Natural killer cell (primary cell): ENCODE results near the gene CCNA2. TPM values are rescaled to one million over a fixed set of nuclear protein-coding genes. Genes with fewer than 3 reads are reported as not detected.

Source experiments
- ATAC-seq, 3 donors: fragments of 150-1000 bp in 2 of 3; fragments of 200-7000 bp in 1 of 3; cut with Tn5 transposase; 1 replicate in 1 of 3; 2 replicates in 2 of 3; pipeline ENCODE4 v1.10.0; 2021; ENCODE audit warnings: mild to moderate bottlenecking in 2 of 3, moderate library complexity in 2 of 3
- DNase-seq, 2 donors: peaks; one replicate each; pipeline versions ENCODE4 v3.0.0 to v3.0.0-alpha.2; 2013 to 2021; ENCODE audit warnings: mixed read lengths in 1 of 2
- H3K27ac ChIP-seq: one replicate; pipeline ENCODE4 v1.5.1; 2013; ENCODE audit warnings: mild to moderate bottlenecking, low read length
- H3K27me3 ChIP-seq: one replicate; pipeline ENCODE4 v1.6.1; 2013; ENCODE audit warnings: low read length; ENCODE audit not compliant: control insufficient read depth, insufficient read depth
- H3K36me3 ChIP-seq: one replicate; pipeline ENCODE4 v1.6.1; 2013; ENCODE audit warnings: low read length; ENCODE audit not compliant: control insufficient read depth, insufficient read depth
- H3K4me1 ChIP-seq: one replicate; pipeline ENCODE4 v1.6.1; 2013; ENCODE audit warnings: low read length; ENCODE audit not compliant: control insufficient read depth, insufficient read depth
- H3K4me3 ChIP-seq: one replicate; pipeline ENCODE4 v1.5.1; 2013; ENCODE audit warnings: low read length
- H3K9me3 ChIP-seq: one replicate; pipeline ENCODE4 v1.6.1; 2013; ENCODE audit warnings: low read length; ENCODE audit not compliant: control insufficient read depth, insufficient read depth
- H3K27ac Mint-ChIP-seq, 2 donors: one replicate each; pipeline ENCODE4 v1.8.0; 2022; ENCODE audit warnings: mild to moderate bottlenecking in 2 of 2, mixed read lengths in 2 of 2, moderate library complexity in 1 of 2
- H3K27me3 Mint-ChIP-seq, 2 donors: one replicate each; pipeline ENCODE4 v1.8.0; 2022; ENCODE audit warnings: low read depth in 2 of 2, mixed read lengths in 2 of 2
- H3K36me3 Mint-ChIP-seq: one replicate; pipeline ENCODE4 v1.8.0; 2022; ENCODE audit warnings: mixed read lengths
- H3K4me1 Mint-ChIP-seq, 2 donors: one replicate each; pipeline ENCODE4 v1.8.0; 2022; ENCODE audit warnings: mixed read lengths in 2 of 2
- H3K4me3 Mint-ChIP-seq: one replicate; pipeline ENCODE4 v1.8.0; 2022; ENCODE audit warnings: mild to moderate bottlenecking, moderate library complexity, mixed read lengths
- H3K9me3 Mint-ChIP-seq, 2 donors: one replicate each; pipeline ENCODE4 v1.8.0; 2022; ENCODE audit warnings: mixed read lengths in 2 of 2
- WGBS: methylation state at CpG from one replicate; pipeline ENCODE4 v1.1.7; 2013; ENCODE audit warnings: missing lambda C conversion rate; ENCODE audit not compliant: insufficient coverage; 5-methylcytosine and 5-hydroxymethylcytosine counted together
- intact Hi-C: fragments of 100-400 bp; cut with micrococcal nuclease; formaldehyde crosslinking; loops from one replicate; pipeline ENCODE4 v1.14.2; 2022
- total RNA-seq, 4 donors: library from RNA; stranded (reverse); fragments of 120-200 nt in 1 of 4; gene quantifications; one replicate each; pipeline versions ENCODE4 v1.2.3 to v1.2.4, GENCODE V29; 2013 to 2022
- TF ChIP-seq, protein P1 (sequence below): fragments of 200-600 bp; IDR thresholded peaks from one replicate; pipeline ENCODE4 v1.8.0; 2022; ENCODE audit warnings: antibody characterized with exemption

Gene CCNA2
- total RNA-seq, 3 donors from 2014 or later (not counting 1 experiment from before 2014, with no cell fraction given), result 0.50 to 1.6 (median 0.99) TPM

DNA sequence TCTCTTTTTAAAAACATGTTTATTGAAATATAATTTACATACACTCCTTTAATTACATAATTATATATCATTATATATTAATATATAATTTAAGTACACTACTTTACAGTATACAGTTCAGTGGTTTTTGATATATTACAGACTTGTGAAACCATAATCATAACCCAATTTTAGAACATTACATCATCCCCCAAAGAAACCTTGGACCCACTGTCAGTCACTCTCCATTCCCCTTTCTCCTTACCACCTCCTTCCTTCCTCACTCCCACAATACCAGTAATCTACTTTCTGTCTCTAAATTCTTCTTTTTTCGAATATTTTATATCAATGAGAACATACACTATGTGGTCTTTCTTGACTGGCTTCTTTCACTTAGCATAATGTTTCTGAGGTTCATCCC, 40.5 kb downstream of the CCNA2 start:
- Mint-ChIP-seq H3K9me3 (no peaks in the 10 kb centered on the region), H3K36me3 (no peaks in the 10 kb centered on the region), H3K27me3 (peaks cover 37 to 68% of the 10 kb centered on the region in 2 donors), H3K27ac (no peak overlapping the region), H3K4me1 (no peaks in the 10 kb centered on the region), H3K4me3 (no peak overlapping the region)
- Histone ChIP-seq H3K4me1 (no peaks in the 10 kb centered on the region), H3K27ac (no peak overlapping the region), H3K9me3 (peaks cover 3% of the 10 kb centered on the region), H3K36me3 (no peaks in the 10 kb centered on the region), H3K4me3 (no peak overlapping the region), H3K27me3 (peaks cover 10% of the 10 kb centered on the region)
- ATAC-seq (no peak), DNase-seq (no peak)
- TF ChIP-seq, protein P1, sequence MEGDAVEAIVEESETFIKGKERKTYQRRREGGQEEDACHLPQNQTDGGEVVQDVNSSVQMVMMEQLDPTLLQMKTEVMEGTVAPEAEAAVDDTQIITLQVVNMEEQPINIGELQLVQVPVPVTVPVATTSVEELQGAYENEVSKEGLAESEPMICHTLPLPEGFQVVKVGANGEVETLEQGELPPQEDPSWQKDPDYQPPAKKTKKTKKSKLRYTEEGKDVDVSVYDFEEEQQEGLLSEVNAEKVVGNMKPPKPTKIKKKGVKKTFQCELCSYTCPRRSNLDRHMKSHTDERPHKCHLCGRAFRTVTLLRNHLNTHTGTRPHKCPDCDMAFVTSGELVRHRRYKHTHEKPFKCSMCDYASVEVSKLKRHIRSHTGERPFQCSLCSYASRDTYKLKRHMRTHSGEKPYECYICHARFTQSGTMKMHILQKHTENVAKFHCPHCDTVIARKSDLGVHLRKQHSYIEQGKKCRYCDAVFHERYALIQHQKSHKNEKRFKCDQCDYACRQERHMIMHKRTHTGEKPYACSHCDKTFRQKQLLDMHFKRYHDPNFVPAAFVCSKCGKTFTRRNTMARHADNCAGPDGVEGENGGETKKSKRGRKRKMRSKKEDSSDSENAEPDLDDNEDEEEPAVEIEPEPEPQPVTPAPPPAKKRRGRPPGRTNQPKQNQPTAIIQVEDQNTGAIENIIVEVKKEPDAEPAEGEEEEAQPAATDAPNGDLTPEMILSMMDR, result no peak
- 64% methylated on average over 1 of the region's 1 CpG for WGBS
- intact Hi-C loops, result no loop called here

DNA sequence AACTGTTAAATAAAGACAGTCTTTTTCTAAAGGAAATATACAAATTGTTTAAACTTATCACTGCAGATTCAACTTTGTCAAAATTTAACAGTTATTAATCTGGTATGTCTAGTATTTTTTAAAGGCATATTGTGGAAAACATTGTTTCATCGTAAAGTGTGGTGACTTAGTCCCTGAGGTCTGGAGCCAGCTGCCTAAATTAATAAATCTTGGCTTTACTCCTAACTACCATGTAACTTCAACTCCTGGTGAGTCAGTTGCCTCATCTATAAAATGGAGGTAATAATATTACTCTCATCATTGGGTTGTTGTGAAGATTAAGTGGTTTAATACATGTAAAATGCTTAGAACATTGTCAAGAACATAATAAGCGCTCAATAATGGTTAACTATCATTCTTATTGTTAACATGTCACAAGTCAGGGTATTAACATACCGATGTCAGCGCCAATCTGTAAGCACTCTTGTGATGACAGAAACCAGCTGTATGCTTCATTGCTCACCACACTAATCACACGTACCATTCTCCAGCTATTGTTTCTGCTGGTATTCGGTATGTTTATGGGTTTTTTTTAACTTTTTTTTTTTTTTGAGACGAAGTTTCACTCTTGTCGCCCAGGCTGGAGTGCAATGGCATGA, 44.6 kb downstream of the CCNA2 start:
- no peaks in the 10 kb centered on the region for H3K9me3 Mint-ChIP-seq
- no peaks in the 10 kb centered on the region for H3K36me3 Mint-ChIP-seq
- TF ChIP-seq, protein P1, result no peak
- Histone ChIP-seq H3K36me3 (no peaks in the 10 kb centered on the region), H3K27me3 (no peaks in the 10 kb centered on the region), H3K27ac (no peak overlapping the region), H3K4me3 (no peak overlapping the region), H3K4me1 (no peaks in the 10 kb centered on the region), H3K9me3 (no peaks in the 10 kb centered on the region)
- ATAC-seq, result no peak
- H3K27me3 Mint-ChIP-seq, result peaks cover 30 to 52% of the 10 kb centered on the region in 2 donors
- H3K27ac Mint-ChIP-seq, result no peak overlapping the region
- intact Hi-C loops, result no loop called here
- WGBS, result 93% methylated on average over 5 of the region's 8 CpGs
- no peak for DNase-seq
- H3K4me3 Mint-ChIP-seq, result no peak overlapping the region
- H3K4me1 Mint-ChIP-seq, result no peaks in the 10 kb centered on the region

DNA sequence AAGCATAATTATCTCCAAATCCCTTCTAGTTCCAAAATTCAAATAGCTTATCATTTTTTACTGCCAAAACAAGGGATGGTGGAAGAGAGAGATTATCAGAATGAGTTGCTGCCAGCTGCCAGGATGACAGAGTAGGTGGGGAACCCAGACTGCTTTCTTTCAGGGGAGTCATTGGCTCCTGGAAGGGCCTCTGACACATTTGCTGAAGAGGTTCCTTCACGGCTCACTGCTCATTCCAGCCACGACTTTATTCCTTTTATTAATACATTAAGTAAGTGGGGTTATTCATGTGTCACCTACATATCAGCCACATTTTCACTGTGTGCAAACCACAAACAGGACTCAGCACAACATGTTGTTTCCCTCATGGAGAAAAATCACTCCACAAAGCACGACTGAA, 46.1 kb downstream of the CCNA2 start:
- H3K36me3 ChIP-seq, result no peaks in the 10 kb centered on the region
- Mint-ChIP-seq H3K36me3 (no peaks in the 10 kb centered on the region), H3K4me1 (no peaks in the 10 kb centered on the region), H3K27ac (no peak overlapping the region), H3K4me3 (no peak overlapping the region), H3K27me3 (peaks cover 30 to 42% of the 10 kb centered on the region in 2 donors), H3K9me3 (no peaks in the 10 kb centered on the region)
- no peak overlapping the region for H3K27ac ChIP-seq
- H3K27me3 ChIP-seq, result no peaks in the 10 kb centered on the region
- intact Hi-C loops, result no loop called here
- no peak for ATAC-seq
- WGBS, result 32% methylated on average over 1 of the region's 3 CpGs
- no peak for DNase-seq
- TF ChIP-seq, protein P1, result no peak
- H3K9me3 ChIP-seq, result no peaks in the 10 kb centered on the region
- H3K4me1 ChIP-seq, result no peaks in the 10 kb centered on the region
- H3K4me3 ChIP-seq, result no peak overlapping the region
